Measurements from ENCODE around the gene PLA2G7.

GRCh38 chr6:46704562-46704961, 30.6 kb downstream of the PLA2G7 start:
- TF ChIP-seq, protein P1, sequence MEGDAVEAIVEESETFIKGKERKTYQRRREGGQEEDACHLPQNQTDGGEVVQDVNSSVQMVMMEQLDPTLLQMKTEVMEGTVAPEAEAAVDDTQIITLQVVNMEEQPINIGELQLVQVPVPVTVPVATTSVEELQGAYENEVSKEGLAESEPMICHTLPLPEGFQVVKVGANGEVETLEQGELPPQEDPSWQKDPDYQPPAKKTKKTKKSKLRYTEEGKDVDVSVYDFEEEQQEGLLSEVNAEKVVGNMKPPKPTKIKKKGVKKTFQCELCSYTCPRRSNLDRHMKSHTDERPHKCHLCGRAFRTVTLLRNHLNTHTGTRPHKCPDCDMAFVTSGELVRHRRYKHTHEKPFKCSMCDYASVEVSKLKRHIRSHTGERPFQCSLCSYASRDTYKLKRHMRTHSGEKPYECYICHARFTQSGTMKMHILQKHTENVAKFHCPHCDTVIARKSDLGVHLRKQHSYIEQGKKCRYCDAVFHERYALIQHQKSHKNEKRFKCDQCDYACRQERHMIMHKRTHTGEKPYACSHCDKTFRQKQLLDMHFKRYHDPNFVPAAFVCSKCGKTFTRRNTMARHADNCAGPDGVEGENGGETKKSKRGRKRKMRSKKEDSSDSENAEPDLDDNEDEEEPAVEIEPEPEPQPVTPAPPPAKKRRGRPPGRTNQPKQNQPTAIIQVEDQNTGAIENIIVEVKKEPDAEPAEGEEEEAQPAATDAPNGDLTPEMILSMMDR (IDR thresholded peaks at IDR 0.05), result no peak
- no peak for TF ChIP-seq EP300 (IDR thresholded peaks at IDR 0.05)
- TF ChIP-seq POLR2A (IDR thresholded peaks at IDR 0.05), result no peak

Measured in stomach (tissue), 4 donors.